Stimulated activated CD4-positive, alpha-beta T cell treated with anti-CD3 and anti-CD28 coated beads, Interleukin-15, amount 100 ng/mL, for 1 hour (primary cell): ENCODE results near the gene TRAPPC12.
"Not testable (repeated sequence)": the region's sequence is repeated elsewhere in the genome, so short reads cannot be mapped to it uniquely, and the experiment has no call there.

Source experiments
- DNase-seq, 2 donors: peaks; one replicate each; pipeline ENCODE4 v3.0.0-alpha.2; 2020; ENCODE audit warnings: low read depth in 1 of 2, low spot score in 1 of 2

Gene TRAPPC12

DNA sequence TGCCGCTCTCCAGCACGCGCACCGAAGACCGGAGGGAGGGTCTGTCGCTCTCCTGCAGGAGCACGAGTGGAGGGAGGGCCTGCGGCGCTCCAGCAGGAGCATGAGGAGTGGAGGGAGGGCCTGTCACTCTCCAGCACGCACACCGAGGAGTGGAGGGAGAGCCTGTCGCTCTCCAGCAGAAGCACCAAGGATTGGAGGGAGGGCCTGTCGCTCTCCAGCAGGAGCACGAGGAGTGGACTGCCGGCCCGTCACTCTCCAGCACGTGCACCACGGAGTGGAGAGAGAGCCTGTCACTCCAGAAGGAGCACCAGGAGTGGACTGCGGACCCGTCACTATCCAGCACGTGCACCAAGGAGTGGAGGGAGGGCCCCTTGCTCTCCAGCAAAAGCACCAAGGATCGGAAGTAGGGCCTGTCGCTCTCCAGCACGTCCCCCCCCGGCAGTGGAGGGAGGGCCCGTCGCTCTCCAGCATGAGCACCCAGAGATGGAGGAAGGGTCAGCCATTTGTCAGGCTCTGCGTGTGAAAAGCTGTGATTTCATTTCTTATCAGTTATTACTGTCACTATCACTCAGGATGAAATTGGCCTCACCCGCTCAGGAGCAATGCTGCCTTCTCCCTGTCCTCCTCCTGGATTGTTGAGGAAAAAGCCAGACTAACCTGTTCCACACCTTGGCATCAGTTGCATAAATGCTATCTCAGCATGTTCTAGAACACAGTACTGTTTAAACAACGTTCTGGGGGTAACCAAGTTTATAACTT, 103.9 kb downstream of the TRAPPC12 start:
- no peak for DNase-seq

GRCh38 chr2:3483986-3484960, 104.8 kb downstream of the TRAPPC12 start:
- DNase-seq, result no peak

GRCh38 chr2:3485166-3485565, 105.7 kb downstream of the TRAPPC12 start:
- DNase-seq, result no peak

- no peak for DNase-seq
Measured at GRCh38 chr2:3486047-3487027, 106.8 kb downstream of the TRAPPC12 start.

GRCh38 chr2:3487028-3487425, 107.5 kb downstream of the TRAPPC12 start:
- no peak for DNase-seq

DNA sequence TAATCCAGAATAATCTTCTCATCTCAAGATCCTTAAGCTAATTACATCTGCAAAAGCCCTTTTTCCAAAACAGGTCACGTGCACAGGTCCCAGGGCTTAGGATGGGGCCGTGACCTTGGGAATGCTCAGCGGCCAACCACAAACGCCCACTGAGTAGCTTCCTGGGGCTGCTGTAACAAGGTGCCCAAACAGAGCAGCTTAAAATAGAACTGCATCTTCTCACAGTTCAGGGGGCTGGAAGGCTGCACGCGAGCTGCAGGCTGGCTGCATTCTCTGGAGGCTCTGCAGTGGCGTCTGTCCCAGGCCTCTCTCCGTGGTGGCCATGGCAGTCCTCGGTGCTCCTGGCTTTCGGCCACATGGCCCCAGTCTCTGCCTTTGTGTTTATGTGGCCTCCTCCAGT, 107.9 kb downstream of the TRAPPC12 start:
- no peak for DNase-seq

- DNase-seq, result no peak
Measured at GRCh38 chr2:3488061-3488531, 108.6 kb downstream of the TRAPPC12 start.

GRCh38 chr2:3488855-3489763, 109.6 kb downstream of the TRAPPC12 start:
- no peak for DNase-seq

DNA sequence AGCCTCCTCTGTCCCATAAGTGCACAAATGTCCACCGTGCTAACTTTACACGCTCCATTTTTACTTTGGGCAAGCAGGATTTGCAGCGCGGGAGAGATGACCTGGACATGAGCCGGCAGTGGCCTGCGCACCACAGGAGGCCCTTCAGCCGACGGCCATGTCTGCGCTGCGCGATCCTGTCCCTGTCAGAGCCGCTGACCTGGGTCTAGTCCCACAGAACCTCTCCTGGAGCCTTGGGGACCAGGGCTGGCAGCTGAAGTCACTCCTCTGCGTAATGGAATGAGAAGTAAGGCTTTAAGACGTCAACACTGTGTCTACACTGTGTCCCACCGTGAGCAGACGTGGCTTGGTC, 110.2 kb downstream of the TRAPPC12 start:
- no peak for DNase-seq

GRCh38 chr2:3490191-3491170, 111.0 kb downstream of the TRAPPC12 start:
- no peak for DNase-seq

- no peak for DNase-seq
Measured at GRCh38 chr2:3491306-3491705, 111.8 kb downstream of the TRAPPC12 start.

- DNase-seq, result no peak
Measured at GRCh38 chr2:3491716-3492474, 112.4 kb downstream of the TRAPPC12 start.

DNA sequence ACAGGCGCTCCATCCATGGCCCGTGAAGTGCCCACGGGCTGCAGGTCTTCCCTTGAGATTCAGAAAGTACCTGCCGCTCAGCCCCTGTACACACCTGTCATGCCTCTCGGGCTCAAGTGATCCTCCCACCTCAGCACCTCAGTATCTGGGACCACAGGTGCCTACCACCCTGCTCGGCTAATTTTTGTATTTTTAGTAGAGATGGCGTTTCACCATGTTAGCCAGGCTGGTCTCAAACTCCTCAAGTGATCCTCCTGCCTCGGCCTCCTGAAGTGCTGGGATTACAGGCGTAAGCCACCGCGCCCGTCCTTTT, 112.9 kb downstream of the TRAPPC12 start:
- DNase-seq, result not testable (repeated sequence)

DNA sequence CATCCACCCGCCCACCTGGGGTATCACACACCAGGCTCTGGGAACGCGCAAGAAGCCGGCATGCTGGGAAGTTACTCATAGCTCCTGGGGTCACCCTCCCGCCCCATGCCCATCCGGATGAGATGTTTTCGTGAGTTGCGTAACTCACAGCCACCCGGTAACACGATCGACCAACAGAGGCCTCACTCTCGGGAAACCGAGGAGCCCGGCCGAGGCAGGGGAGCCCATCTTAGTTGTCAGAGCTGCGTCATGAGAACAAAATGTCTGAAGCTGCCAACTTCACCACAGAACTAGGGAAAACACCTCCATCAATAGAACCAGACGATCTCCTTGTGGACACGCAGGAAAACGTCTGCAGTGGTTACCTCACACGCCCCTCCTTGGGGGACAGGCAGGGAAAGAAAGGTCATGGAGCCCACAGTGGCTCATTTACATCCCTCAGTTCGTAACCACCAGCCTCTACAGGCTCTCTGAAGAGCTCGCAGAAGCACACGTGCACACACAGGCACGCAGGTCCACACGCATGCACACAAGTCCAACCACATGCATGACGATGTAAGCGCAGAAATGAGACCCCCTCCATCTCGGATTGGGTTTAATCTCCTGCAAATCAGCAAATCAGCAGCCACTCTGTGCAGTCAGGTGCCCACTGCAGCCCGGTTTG, 113.6 kb downstream of the TRAPPC12 start:
- no peak for DNase-seq

DNA sequence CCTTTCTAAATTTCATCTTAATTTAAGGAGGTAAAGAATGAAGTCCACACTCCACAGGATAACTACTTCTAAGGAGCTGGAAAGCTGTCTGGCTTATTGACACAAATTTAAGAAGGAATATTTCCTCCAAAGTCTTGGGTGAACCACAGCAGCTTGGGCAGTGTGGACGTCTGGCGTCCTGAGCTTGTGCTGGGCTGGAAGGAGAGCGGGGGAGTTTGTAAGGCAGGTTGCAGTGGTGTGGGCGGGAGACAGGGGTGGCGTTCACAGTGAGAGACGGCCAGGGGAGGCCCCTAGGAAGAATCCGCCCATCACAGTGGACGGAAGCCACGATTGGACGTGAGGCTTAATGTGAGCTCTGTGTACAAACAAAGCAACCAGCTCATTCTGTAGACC, 114.1 kb downstream of the TRAPPC12 start:
- no peak for DNase-seq

DNA sequence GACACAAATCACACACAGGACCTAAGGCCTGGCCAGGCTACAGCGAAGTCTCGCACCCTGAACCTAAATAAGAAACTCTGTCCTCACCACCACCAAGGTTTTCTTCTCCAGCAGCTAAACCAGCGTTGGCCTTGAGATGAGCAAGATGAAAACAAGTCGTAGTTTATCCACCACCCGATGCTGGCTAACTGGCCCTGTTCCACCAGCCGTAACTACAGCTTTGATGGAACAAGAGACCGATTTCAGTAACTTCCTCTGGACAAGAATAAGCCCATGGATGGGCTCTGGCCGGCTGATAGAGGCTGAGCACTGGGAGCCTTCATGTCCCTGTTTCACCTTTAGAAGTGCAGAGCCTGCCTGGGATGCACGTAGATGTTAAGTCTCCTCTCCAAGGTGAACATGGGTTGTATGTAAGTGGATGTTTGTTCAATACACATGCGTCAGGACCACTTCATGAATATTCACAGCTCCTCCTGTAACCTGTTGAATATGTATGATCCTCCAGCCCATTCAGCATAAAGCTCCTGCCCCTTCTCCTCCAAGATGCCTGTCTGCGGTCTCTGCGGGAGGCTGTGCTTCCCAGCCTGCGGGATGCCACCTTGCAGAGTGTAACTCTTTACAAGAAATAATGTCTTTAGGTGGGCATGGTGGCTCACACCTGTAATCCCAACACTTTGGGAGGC, 115.6 kb downstream of the TRAPPC12 start:
- no peak for DNase-seq

- DNase-seq, result not testable (repeated sequence)
Measured at GRCh38 chr2:3496708-3497080, 117.2 kb downstream of the TRAPPC12 start.
